Measurements from ENCODE around the gene AMER3.

DNA sequence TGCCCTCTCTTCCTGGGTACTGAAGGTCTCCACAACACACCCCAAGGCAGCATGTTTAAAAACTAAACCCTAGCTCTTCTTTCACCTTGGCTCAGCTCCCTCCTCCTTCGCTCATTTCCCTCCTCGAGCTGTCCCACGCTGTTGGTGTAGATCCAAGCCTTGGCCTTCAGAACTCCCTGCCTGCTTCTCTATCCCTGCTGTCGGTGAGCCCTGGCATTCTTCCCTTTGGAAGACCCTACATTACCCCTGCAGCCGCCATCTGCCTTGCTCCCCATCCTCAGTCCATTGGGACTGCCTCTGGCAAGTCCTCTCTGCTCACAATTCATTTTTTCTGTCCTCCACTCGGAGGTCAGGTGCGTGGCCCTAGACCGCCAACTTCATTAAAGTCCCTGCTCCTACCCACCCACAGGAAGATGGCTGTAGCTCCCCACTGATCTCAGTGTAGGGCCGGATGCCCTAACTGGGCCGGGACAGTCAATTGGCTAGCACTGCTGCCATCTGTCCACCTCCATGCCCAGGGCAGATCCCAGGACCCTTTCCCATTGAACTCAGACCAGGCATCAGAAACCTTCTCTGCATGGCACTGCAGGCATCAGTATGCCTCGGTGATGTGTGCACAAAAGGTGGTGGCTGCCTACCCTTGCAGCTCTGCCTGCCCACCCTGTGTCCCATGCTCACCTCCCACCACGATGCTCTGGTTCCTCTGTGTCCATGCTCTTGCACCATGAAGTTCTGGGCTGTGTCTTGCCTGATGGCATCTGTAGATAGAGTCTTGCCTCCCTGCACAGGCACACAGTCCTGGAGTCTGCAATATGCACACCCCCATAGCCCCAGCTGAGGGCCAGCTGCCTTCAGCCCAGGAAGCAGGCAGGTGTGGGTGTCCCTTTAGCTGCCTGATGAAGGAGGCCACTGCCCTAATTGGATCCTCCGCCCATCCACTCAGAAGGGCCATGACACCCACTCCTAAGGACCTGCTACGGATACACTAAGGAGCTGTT lies 5.7 kb downstream of the AMER3 start:
- TF ChIP-seq, protein P1, sequence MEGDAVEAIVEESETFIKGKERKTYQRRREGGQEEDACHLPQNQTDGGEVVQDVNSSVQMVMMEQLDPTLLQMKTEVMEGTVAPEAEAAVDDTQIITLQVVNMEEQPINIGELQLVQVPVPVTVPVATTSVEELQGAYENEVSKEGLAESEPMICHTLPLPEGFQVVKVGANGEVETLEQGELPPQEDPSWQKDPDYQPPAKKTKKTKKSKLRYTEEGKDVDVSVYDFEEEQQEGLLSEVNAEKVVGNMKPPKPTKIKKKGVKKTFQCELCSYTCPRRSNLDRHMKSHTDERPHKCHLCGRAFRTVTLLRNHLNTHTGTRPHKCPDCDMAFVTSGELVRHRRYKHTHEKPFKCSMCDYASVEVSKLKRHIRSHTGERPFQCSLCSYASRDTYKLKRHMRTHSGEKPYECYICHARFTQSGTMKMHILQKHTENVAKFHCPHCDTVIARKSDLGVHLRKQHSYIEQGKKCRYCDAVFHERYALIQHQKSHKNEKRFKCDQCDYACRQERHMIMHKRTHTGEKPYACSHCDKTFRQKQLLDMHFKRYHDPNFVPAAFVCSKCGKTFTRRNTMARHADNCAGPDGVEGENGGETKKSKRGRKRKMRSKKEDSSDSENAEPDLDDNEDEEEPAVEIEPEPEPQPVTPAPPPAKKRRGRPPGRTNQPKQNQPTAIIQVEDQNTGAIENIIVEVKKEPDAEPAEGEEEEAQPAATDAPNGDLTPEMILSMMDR (conservative IDR thresholded peaks at IDR 0.05; ENCODE audit: low read length), result no peak
- TF ChIP-seq EZH2phosphoT487 (IDR thresholded peaks at IDR 0.05; ENCODE audit: borderline replicate concordance, low read depth, low read length), result no peak

Measured in OCI-LY7 (cell line).